Osteocyte (in vitro differentiated cells): ENCODE measurements around the gene PTPN14. TPM values are rescaled to one million over a fixed set of nuclear protein-coding genes. Genes with fewer than 3 reads are reported as not detected.
A peak's percentile ranks its signal among the peaks of the same experiment; 100 is the strongest.

Experiments
- DNase-seq: peaks from one replicate; pipeline ENCODE4 v3.0.0; 2021; ENCODE audit warnings: mixed read lengths; ENCODE audit not compliant: unreplicated experiment; ENCODE audit errors: extremely low spot score
- H3K27ac Mint-ChIP-seq: one replicate; pipeline ENCODE4 v1.8.0; 2021; ENCODE audit warnings: mild to moderate bottlenecking, mixed read lengths; ENCODE audit not compliant: unreplicated experiment
- H3K27me3 Mint-ChIP-seq: one replicate; pipeline ENCODE4 v1.8.0; 2021; ENCODE audit warnings: mixed read lengths; ENCODE audit not compliant: unreplicated experiment
- H3K36me3 Mint-ChIP-seq: one replicate; pipeline ENCODE4 v1.8.0; 2021; ENCODE audit warnings: mixed read lengths; ENCODE audit not compliant: unreplicated experiment
- H3K4me1 Mint-ChIP-seq: one replicate; pipeline ENCODE4 v1.8.0; 2021; ENCODE audit warnings: mixed read lengths; ENCODE audit not compliant: unreplicated experiment
- H3K4me3 Mint-ChIP-seq: one replicate; pipeline ENCODE4 v1.8.0; 2021; ENCODE audit warnings: mild to moderate bottlenecking, moderate library complexity, mixed read lengths; ENCODE audit not compliant: unreplicated experiment
- H3K9me3 Mint-ChIP-seq: one replicate; pipeline ENCODE4 v1.8.0; 2021; ENCODE audit warnings: mixed read lengths; ENCODE audit not compliant: unreplicated experiment
- CTCF ChIP-seq: fragments of 200-600 bp; sonication (generic); IDR thresholded peaks from 2 replicates; pipeline ENCODE4 v1.5.0; 2021; ENCODE audit warnings: antibody characterized with exemption, mild to moderate bottlenecking, moderate library complexity
- total RNA-seq: library from RNA; stranded (reverse); gene quantifications from 2 replicates; pipeline ENCODE4 v1.2.1, GENCODE V29; 2021

Gene PTPN14
- total RNA-seq, 1 donor from 2014 or later, result 140 TPM

- no peak for TF ChIP-seq CTCF
- Mint-ChIP-seq H3K27ac (no peak overlapping the region), H3K4me3 (no peak overlapping the region), H3K4me1 (peaks cover 17% of the 10 kb centered on the region), H3K9me3 (no peaks in the 10 kb centered on the region), H3K36me3 (peaks cover 13% of the 10 kb centered on the region), H3K27me3 (no peaks in the 10 kb centered on the region)
- no peak for DNase-seq
Observed at GRCh38 chr1:214331180-214331579, 220.2 kb downstream of the PTPN14 start.

GRCh38 chr1:214330715-214331114, 220.7 kb downstream of the PTPN14 start:
- Mint-ChIP-seq H3K27ac (no peak overlapping the region), H3K4me3 (no peak overlapping the region), H3K9me3 (no peaks in the 10 kb centered on the region), H3K27me3 (no peaks in the 10 kb centered on the region), H3K36me3 (peaks cover 13% of the 10 kb centered on the region), H3K4me1 (peaks cover 16% of the 10 kb centered on the region)
- DNase-seq, result no peak
- no peak for TF ChIP-seq CTCF

GRCh38 chr1:214330222-214330621, 221.2 kb downstream of the PTPN14 start:
- Mint-ChIP-seq H3K36me3 (peaks cover 14% of the 10 kb centered on the region), H3K9me3 (no peaks in the 10 kb centered on the region), H3K27ac (no peak overlapping the region), H3K4me3 (no peak overlapping the region), H3K4me1 (peaks cover 16% of the 10 kb centered on the region), H3K27me3 (no peaks in the 10 kb centered on the region)
- no peak for TF ChIP-seq CTCF
- DNase-seq, result no peak

GRCh38 chr1:214329470-214330220, 221.8 kb downstream of the PTPN14 start:
- no peaks in the 10 kb centered on the region for H3K27me3 Mint-ChIP-seq
- DNase-seq, result no peak
- H3K4me3 Mint-ChIP-seq, result no peak overlapping the region
- no peaks in the 10 kb centered on the region for H3K9me3 Mint-ChIP-seq
- peaks cover 15% of the 10 kb centered on the region for H3K36me3 Mint-ChIP-seq
- no peak overlapping the region for H3K27ac Mint-ChIP-seq
- peaks cover 16% of the 10 kb centered on the region for H3K4me1 Mint-ChIP-seq
- TF ChIP-seq CTCF, result no peak

GRCh38 chr1:214328770-214329469, 222.5 kb downstream of the PTPN14 start:
- Mint-ChIP-seq H3K27ac (no peak overlapping the region), H3K9me3 (no peaks in the 10 kb centered on the region), H3K4me3 (no peak overlapping the region), H3K36me3 (peaks cover 20% of the 10 kb centered on the region), H3K4me1 (peaks cover 16% of the 10 kb centered on the region), H3K27me3 (no peaks in the 10 kb centered on the region)
- TF ChIP-seq CTCF, result peak; percentile 93
- peak; percentile 89 for DNase-seq
